ENCODE measurements around the gene MEI4. TPM values are rescaled to one million over a fixed set of nuclear protein-coding genes. Genes with fewer than 3 reads are reported as not detected.
"Not testable (repeated sequence)": the region's sequence is repeated elsewhere in the genome, so short reads cannot be mapped to it uniquely, and the experiment has no call there.

The MEI4 gene, protein sequence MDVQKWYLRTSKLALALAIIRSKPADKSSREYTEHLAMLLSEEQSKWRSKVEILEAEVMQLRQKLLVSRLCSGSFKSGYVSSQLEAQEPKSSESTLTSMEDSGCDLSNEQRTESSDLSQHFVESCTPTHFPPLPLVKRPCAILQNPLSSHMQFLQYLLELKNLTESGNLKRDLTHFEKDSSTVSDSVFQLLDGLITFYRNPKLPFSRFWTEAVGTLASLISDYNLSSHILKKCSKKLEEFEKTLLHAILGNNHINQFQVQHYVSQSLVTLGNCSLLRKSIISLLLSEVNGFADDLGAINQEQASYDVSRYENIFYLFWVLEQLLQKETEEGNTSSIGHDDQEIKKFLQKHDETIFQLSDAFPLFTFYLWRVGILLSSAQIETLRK
- not detected in 2 replicates for total RNA-seq (2014; rRNA removed; shearing (Covaris generic))

DNA sequence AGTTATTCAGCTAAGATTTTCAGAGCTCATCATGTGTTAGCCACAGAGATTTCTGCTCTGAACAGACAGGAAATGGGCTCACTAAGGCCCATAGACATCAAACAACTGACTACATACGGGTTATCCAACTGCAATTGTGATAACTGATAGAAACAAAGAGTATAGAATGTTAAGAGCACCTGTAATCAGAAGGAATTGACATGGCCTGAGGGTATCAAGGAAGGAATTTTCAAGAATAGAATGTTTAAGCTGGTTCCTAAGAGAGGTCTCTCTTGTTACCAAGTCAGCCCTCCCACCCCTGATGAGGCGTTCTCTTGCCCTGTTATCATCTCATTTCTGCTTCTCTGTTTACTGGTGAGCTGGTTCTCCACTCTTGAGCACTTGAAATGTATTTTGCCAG is at the start of gene MEI4:
Gene MEI4, plus strand, starts transcription at position 301 of the 400 bp plus-strand sequence. CDS start 37,633 bp downstream, outside the sequence.
- no peak for DNase-seq (ENCODE audit: low spot score)

DNA sequence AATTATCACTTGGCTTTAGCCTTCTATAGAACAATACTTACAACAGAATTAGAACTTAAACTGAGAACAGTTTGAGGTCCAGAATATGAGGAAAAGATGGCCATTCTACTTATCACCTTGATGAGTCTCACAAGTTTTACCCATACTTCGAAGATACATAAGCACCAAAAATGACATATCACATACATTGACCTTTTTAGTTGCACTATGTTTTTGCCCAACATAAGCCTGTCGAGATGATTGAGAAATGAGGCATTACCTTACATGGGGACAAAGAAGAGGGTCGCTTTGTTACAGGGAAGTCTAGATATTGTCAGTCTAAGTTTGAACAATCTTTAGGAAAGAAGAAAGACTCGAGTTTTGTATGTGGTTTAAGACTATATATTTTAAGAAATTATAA is 48.4 kb upstream of the MEI4 start:
- DNase-seq (ENCODE audit: low spot score), result no peak

DNA sequence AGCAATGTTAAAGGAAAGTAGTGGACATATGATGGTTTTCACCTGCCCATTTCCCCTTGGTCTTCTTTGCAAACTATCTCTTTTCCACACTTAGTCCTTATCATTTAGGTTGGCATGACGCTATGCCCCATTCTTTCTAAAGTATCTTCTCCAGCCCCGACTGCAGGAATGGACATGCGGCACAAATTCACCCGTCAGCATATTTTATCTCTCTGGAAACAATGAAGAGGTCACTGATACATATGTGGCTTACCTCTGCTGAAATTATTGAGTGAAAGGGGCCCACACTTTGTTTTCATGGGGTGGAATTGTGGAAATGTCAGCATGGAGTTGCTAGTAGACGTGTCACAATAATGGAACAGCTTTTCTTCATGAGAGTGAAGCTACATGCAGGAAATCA is 45.8 kb upstream of the MEI4 start:
- DNase-seq (ENCODE audit: low spot score), result no peak

DNA sequence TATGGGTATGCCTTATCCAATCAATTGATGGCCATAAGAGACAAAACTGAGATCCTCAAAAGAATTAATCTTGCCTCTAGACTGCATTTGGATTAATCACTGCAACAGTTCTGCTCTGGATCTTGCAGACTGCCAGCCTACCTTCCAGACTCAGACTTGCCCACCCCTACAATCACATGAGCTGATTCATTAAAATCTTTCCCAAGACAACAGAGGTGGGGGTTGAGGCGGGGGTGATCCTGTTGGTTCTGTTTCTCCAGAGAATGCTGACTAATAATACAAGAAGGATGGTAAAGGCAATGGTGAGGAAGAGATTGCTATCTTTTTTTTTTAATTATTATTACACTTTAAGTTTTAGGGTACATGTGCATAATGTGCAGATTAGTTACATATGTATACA is 43.7 kb upstream of the MEI4 start:
- DNase-seq (ENCODE audit: low spot score), result no peak

DNA sequence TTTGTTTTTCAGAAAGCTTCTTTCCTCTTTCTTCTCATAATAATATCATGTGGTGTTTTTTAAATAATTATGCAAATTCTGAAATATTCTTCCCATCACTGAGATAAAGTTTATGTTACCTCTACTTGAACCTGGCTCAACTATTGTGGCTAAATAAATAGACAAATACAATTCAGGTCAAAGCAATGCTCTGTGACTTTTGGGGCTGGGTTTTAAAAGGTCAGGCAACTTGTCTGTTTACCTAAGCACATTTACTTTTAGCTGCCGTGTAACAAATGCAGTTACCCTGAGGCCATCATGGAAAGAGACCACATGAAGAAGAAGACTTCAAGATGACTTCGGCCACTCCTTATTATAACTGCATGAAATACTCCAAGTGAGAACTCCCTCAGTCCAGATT is 33.7 kb upstream of the MEI4 start:
- DNase-seq (ENCODE audit: low spot score), result no peak

DNA sequence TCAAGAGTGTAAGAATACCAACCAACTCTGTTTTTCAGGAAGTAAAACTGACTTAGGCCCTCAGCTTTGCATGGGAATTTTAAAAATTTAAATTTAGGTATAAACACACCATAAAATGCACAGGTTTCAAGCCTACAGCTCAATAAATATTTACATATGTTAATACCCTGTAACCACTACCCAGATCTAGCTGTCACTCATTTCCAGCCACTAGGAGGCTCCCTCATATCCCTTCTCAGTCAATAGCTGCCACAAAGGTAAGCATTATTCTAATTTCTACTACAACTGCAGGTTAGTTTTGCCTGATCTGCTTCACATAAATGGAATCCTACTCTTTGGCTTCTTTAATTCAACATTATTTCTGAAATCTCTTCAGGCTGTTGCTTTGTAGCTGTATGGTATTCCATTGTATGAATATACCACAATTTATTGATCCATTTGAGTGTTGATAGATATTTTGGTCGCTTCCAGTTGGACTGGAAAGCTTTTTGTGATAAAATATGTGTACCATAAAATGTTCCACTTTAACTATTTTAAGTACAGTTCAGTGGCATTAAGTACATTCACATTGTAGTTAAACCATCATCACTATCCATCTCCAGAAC is 32.5 kb upstream of the MEI4 start:
- no peak for DNase-seq (ENCODE audit: low spot score)

DNA sequence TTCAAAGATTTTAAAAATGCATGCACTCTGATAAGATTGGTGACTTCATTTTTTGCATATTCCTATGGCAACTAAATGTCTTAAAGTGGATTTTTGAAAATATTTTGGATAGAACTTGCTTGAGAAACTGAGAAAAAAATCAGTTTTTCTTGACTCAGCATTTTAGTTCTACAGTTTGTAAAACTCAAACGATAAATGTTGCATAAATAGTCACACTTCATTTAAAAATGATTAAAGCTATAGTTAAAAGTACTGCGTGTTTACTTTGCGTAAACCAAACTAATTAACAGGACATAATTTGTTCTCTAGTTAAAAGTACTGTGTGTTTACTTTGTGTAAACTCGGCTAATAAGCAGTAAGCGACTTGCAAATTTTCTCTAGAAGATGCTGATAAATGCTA is 28.3 kb upstream of the MEI4 start:
- DNase-seq (ENCODE audit: low spot score), result no peak

DNA sequence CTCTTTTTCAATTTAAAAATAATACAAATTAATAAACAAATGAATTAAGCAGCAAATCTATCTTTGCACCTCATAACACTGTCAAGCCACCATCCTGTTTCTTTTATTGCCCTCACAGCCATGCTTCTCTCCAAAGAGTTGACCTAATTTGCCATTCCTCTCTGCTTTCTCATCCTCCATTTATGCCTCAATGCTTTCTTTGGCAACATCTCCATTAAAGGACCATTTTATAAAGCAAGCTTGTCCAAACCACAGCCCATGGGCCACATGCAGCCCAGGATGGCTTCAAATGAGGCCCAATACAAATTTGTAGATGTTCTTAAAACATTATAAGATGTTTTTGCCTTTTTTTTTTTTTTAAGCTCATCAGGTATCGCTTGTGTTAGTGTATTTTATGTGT is 26.4 kb upstream of the MEI4 start:
- DNase-seq (ENCODE audit: low spot score), result no peak

DNA sequence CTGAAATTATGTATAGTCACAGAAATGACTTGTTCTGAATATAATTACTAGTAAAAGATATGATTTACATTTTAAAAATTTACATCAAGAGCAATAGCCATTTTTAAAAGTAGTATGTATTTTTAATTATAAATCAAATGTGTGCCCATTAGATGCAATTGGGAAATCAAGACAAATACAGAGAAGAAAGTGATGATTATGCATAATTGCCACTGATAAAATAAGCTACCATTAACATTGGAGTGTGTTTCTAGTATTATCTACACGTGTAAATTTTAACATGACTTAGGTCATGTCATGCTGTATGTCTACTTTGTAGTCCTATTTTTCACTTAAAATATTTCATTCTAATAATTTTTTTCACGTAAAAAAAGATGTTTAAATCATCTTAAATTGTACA is 22.8 kb upstream of the MEI4 start:
- DNase-seq (ENCODE audit: low spot score), result no peak

DNA sequence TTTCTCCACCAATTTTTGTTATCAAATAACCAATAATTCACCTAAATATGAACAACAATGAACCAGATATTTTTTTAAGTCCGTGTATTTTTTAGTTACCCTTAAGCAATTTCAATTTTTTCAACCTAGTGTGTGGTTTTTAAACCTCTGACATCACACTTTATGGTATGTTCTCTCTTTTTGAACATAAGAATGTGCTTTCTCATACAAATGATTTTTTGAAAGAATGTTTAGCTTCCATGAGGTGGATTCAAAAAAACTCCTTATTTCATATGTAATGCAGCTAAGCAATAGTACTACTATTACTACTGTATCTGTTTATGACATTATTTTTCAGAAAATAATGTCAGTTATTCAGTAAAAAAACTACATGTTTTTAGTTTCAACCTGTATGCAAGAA is 19.4 kb upstream of the MEI4 start:
- no peak for DNase-seq (ENCODE audit: low spot score)

DNA sequence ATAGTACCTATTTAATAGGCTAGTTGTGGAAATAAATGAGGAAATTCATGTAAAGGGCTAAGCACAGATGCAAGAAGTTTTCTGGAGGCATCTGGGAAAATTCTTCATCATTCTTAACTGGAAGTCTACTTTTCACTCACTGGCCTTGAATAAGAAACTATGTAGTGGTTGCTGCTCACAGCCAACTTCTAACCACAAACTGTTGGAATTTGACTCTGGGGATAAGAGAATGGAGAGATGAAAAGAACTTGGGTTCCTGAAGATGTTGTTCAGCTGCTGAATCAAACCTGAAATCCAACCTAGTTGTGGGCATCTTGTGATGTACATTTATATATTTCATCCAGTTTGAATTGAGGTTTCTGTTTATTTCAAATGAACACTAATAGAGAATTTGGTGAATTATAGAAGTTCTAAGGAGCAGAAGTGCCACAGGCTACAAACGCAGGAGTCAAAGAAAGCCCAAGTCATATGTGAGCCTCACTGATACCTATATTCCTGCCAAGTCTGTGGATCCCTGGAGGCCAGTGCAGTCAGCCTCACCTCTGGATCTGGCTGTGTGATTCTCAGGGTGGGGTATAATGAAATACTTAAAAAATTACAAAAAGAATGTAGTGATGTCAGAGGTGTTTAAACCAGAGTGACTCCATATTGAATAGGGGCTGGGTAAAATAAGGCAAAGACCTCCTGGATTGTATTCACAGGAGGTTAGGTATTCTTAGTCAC is 18.7 kb upstream of the MEI4 start:
- peak; percentile 1 for DNase-seq (ENCODE audit: low spot score)

DNA sequence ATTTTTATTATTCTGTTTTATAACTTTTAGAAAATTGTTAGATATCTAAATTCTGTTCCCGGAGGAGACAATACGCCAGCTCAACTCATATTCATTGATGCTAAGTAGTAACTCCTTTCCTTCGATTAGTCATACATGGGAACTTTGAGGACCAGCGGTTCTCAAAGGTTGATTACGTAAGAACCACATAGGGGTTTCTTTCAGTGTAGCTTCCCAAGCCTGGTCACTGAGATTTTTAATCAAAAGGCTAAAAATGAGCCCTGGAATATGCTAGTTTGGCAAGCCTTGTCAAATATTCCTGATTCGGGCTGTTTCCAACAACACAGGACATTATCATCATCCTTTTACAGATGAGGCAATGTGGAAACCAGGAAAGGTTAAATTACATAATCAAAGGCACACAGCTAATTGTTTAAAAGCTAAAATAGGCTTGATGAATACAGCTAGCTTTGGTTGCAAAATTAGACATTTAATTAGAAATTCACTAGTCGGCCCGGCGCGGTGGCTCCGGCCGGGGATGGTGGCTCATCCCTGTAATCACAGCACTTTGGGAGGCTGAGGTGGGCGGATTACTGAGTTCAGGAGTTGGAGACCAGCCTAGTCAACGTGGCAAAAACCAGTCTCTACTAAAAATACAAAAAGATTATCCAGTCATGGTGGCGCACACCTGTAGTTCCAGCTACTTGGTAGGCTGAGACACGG is 14.6 kb upstream of the MEI4 start:
- no peak for DNase-seq (ENCODE audit: low spot score)

DNA sequence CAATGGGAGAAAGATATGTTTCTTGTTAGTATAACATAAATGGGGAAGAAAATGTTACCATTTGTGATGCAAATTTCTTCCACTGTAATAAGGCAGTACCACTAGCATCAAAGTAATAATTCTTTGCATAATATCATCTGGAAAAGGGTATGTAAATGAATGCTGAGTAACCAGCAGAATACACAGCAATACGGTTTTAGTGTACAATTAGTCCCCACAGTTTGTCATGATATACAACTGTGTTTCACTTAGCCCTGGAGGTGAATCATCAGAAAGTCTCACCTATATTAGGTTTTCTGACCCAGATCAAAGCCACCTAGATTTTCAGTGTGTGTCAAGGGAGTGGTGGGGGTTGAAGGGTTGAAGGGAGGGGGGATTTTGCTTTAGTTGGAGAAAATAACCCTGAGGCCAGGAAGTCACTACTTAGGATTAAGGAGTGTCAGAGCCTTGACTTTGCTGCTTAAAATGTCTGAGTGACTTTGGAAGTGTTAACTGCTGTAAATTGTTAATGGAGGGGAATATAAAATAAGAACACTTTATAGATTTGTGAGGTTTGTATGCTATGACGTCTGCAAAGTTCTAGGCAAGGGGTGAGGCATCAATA is 8.6 kb upstream of the MEI4 start:
- no peak for DNase-seq (ENCODE audit: low spot score)

DNA sequence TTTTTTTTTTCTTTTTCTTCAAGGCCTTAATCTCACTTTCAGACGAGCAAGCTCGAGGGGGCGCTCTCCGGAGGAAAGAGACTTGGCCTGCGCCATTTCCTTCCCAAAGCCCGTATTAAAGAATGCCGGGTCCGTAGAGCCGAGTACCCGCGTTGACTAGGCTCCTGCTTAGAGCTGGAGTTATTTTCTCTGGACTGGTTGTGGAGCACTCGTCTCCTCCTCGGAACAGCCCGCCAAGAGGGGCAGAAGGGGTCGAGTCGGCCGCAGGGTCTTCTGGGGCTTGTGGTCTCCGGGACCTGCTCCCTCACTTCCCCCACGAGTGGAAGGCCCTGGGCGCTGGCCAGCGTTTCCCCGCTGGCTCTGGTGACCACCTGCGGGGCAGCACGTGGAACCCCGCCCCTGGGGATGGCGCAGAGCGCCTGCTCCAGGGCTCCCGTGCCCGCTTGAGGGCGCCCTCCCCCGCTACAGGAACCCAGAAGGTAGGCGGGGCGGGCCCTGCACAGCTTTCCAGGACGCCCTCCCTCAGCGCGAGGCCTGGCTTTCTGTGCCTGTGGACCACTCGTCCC is 2.7 kb upstream of the MEI4 start:
- DNase-seq (ENCODE audit: low spot score), result no peak

DNA sequence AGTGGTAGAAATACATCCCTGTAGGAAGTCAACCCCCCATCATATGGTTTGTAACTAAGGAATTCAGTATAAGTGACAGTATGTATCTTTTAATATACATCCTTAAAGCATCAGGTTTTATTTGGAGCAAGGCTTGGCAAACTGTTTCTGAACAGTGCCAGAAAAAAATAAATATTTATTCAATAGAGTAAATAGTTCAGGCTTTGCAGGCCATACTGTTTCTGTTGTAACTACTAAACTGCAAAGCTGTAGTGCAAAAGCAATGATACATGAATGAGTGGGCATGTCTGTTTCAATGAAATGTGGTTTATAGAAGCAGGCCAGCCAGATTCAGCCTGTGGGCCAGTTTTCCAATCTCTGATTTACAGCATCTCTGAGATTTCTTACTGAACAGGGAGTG is 977 bp downstream of the MEI4 start:
- no peak for DNase-seq (ENCODE audit: low spot score)

DNA sequence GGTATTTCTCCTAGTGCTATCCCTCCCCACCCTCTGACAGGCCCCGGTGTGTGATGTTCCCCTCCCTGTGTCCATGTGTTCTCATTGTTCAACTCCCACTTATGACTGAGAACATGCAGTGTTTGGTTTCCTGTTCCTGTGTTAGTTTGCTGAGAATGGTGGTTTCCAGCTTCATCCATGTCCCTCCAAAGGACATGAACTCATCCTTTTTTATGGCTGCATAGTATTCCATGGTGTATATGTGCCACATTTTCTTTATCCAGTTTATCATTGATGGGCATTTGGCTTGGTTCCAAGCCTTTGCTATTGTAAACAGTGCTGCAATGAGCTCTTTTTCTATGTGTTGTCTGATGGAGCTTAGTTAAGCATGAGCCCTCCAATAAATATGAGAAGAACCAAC is 2.2 kb downstream of the MEI4 start:
- DNase-seq (ENCODE audit: low spot score), result not testable (repeated sequence)

DNA sequence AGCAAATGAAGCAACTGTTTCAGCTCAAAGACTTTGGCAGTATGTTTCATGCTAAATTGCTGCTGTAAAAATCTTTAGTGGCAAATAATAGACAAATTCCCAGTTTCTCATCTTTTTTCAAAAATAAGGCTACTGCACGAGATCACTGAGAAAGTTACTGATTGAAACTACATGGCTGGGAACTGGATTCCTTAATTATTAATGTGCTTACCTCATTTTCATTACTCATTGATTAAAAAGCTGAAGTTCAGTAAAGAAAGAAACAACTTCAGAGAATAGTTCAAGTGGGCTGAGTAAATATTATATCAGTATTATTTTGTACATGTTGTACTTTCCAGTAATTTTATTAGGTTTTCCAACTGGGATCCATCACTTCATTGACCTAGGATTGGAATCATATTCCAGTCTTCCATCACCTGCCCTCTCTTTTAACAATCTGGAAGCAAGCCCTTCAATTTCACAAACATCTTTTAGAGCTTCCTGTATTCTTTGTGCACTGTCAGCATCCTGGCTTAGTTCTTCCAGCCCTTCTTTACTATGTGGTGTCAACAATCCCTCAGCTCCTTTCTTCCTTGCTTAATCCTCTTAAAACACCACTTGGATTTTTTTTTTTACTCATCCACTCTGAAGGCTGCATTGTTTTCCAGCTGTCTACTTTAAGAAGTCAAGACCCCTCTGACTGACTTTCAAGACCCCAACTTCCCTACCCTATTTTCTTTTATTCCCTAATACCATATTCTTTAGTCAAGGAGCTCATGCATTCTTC is 4.3 kb downstream of the MEI4 start:
- DNase-seq (ENCODE audit: low spot score), result no peak

DNA sequence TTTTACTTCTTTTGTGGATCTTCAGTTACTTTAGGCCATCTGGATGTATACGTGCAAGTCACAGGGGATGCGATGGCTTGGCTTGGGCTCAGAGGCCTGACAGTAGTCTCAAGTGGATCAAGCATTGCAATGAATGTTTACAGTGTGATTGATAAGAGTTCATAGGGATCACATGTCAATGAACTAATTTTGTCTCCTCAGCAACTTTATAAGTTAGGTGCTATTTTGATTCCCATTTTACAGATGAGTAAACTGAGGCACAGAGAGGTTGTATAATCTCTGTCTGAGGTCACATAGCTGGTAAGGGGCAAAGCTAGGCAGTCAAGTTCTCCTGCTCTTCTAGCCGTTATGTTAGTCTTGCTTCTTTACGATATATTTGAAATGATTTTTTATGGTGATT is 13.5 kb downstream of the MEI4 start:
- no peak for DNase-seq (ENCODE audit: low spot score)

DNA sequence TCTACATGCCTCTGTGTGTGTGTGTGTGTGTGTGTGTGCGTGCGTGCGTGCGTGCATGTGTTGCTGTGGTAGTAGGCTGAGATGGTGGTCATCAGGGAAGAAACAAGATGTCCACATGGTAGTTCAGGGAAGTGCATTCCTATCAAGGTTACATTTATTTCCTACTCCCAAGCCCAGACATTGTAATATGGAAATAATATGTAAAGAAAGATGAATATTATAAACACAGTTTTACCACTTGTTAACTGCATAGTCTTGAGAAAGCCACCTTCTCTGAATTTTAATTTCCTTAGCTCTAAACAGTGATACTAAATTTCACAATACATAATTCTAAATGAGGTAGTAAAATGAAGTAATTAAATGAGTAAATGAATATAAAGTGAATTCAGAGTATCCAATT is 14.0 kb downstream of the MEI4 start:
- DNase-seq (ENCODE audit: low spot score), result no peak

DNA sequence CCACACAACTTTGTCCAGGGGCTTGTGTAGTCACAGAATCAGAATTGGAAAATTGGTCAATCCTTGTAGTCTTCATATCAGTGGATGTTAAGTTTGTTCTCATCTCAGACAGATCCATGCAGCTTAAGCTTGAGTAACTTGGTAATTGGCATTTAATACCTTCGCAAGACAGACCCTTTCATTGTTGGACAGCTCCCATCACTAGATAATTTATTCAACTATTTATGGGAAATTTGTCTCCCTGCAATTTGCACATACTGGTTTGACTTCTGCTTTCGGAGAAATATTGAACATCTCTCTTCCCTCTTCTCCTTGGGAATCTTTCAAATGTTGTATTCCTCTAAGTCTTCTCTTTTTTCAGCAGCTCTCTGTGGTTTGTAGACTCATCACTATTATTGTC is 17.1 kb downstream of the MEI4 start:
- DNase-seq (ENCODE audit: low spot score), result no peak

DNA sequence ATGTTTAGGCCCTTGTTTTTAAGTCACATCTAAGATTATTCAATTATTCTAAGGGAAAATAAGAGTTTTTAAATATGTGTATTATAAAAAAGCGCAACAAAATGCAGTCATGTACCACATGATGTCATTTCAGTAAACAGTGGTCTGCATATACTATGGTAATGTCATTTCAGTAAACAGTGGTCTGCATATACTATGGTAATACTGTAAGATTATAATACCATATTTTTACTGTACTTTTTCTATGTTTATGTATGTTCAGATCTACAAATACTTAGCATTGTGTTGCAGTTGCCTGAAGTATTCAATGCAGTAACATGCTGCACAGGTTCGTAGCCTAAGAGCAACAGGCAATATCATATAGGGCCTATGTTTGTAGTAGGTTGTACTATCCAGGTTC is 21.4 kb downstream of the MEI4 start:
- DNase-seq (ENCODE audit: low spot score), result no peak

Measured in A172 (cell line).